GM10847 (cell line): ENCODE results near the gene NDUFA8.

Experiments
- POLR2A ChIP-seq: IDR thresholded peaks from 2 replicates; pipeline ENCODE4 v1.6.1; 2011; ENCODE audit not compliant: insufficient read length; ENCODE audit errors: extremely low read depth

NDUFA8 gene

GRCh38 chr9:122131401-122132001, 28.1 kb downstream of the NDUFA8 start:
- TF ChIP-seq POLR2A = no peak

GRCh38 chr9:122130837-122131236, 28.7 kb downstream of the NDUFA8 start:
- no peak for TF ChIP-seq POLR2A

GRCh38 chr9:122129969-122130368, 29.6 kb downstream of the NDUFA8 start:
- no peak for TF ChIP-seq POLR2A

- no peak for TF ChIP-seq POLR2A
These were observed 30.6 kb downstream of the NDUFA8 start for GRCh38 chr9:122128969-122129343.

- TF ChIP-seq POLR2A = no peak
These were observed 31.3 kb downstream of the NDUFA8 start for GRCh38 chr9:122128007-122128968.

GRCh38 chr9:122127396-122127798, 32.2 kb downstream of the NDUFA8 start:
- TF ChIP-seq POLR2A = no peak

- TF ChIP-seq POLR2A = no peak
These were observed 33.0 kb downstream of the NDUFA8 start for GRCh38 chr9:122126331-122127261.

- TF ChIP-seq POLR2A = no peak
These were observed 33.9 kb downstream of the NDUFA8 start for GRCh38 chr9:122125509-122126330.

- TF ChIP-seq POLR2A = no peak
These were observed 34.4 kb downstream of the NDUFA8 start for GRCh38 chr9:122125158-122125508.

- TF ChIP-seq POLR2A = no peak
These were observed 35.1 kb downstream of the NDUFA8 start for GRCh38 chr9:122124528-122124927.

GRCh38 chr9:122124048-122124447, 35.5 kb downstream of the NDUFA8 start:
- TF ChIP-seq POLR2A = no peak

- TF ChIP-seq POLR2A = no peak
These were observed 36.5 kb downstream of the NDUFA8 start for GRCh38 chr9:122122903-122123632.

GRCh38 chr9:122122468-122122867, 37.1 kb downstream of the NDUFA8 start:
- no peak for TF ChIP-seq POLR2A

- TF ChIP-seq POLR2A = no peak
These were observed 37.6 kb downstream of the NDUFA8 start for GRCh38 chr9:122121931-122122330.
